GM18873 (cell line): Measurements from ENCODE around the gene MAP2K3.

Source experiments
- ATAC-seq: cut with Tn5 transposase; IDR thresholded peaks from one replicate; pipeline ENCODE4 v1.9.1; 2021; ENCODE audit warnings: mild to moderate bottlenecking, moderate library complexity, moderate number of reproducible peaks; ENCODE audit not compliant: unreplicated experiment, low FRiP score

MAP2K3 gene

DNA sequence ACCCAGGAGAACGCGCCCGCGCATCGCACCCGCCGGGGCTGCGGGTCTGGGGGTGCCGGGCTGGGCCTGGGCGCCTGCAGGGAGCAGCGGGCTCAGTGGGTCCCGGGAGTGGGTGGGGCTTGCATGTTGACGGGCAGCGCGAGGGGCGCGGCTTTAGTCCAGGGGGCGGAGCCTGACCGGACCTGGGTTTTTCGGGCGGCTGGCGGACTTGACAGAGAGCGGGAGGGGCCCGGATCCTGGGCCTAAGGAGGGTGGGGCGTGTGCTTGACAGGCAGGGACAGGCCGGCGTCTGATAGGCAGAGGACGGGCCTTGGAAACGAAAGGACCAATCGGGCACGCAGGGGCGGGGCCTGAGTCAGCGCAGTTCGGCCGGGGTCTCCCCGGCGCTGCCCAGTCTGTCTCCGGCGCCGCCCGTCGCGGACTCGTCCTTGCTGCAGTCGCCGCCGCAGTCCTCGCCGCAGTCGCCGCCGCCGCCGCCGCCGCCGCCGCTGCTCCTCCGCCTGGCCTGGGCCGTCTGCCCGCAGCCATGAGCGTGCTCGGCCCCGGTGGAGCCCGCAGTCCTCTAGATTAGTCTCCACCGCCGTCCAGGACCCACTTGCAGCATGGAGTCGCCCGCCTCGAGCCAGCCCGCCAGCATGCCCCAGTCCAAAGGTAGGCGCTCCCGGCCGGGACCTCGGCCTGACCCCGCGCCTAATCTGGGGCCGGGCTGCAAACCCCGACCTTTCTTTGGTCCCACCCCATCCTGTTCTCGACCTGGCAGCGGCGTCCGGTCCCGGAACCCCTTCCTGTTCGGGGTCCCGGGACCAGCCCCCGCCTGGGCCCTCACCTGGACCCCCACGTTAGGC lies at the start of gene MAP2K3:
TSS of gene MAP2K3 (plus strand) at position 393 of the 845 bp plus-strand sequence. CDS start at position 603, 210 bp downstream.
- ATAC-seq, result peak; percentile 69

DNA sequence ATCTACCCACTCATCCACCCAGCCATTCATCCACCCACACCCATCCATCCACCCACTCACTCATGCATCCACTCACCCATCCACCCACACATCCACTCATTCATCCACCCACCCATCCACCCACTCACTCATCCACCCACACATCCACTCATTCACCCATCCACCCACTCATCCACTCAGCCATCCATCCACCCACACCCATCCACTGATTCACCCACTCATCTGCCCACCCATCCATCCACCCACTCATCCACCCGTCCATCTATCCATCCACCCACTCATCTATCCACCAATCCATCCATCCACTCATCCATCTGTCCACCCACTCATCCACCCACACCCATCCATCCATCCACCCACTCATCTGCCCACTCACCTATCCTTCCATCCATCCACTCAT lies 48.6 kb upstream of the MAP2K3 start:
- ATAC-seq, result no peak

DNA sequence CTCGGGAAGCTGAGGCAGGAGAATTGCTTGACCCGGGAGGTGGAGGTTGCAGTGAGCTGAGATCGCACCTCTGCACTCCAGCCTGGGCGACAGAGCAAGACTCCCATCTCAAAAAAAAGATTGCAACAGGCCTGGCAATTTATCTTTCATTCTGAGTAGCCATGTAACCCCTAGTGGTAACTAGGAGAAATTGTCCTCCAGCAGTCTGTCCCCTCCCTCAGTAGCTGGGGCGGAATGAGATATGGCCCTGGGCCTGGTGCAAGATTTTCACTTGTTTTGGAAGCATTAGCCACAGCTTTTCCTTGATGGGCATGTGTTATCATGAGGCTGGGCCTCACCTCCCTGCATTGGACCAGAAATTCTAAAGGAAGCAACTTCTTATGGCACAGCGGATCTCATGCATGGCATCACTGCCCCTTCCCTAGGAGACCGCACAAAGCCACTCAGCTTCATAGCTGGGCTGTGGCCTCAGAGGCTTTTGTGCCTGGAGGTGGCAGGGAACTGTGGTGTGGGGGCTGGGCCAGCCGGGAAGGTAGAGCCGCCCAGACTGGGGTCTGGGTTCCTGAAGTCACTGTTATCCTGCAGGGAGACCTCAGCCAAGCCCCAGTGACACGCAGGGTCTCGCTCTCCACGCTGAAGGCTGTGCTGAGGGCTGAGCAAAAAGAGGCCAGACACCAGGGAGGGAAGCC lies 44.7 kb upstream of the MAP2K3 start:
- no peak for ATAC-seq

DNA sequence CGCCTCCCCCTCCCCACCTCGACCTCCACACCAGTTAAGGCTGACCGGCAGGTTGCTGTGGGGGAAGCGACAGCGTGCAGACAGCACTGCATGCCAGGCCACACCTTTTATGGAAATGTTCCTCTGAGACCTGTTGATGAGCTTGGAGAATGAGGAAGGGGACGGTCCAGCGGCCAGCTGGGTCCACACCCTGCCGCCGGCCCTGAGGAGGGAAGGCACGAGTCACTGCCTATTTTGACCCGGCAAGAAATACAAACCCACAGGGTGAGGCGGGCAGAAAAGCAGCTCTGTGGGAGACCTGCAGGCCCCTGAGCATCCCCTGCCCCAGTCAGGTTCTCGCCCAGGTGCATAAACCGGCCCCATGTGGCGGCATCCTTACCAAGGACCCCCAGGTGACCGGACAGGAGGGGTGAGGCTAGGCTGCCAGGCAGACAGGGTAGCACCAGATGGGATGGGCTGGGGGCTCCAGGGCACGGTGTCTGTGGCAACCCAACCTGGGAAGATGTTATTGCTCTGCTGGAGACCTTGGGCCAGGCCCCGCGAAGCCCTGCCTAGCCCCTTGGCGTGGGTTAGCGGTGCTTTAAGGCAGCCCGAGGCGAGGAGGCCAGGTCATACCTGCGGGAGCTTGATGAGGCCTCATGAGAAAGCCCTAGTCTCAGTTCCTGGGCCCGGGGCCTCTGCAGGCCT lies 44.0 kb upstream of the MAP2K3 start:
- no peak for ATAC-seq

DNA sequence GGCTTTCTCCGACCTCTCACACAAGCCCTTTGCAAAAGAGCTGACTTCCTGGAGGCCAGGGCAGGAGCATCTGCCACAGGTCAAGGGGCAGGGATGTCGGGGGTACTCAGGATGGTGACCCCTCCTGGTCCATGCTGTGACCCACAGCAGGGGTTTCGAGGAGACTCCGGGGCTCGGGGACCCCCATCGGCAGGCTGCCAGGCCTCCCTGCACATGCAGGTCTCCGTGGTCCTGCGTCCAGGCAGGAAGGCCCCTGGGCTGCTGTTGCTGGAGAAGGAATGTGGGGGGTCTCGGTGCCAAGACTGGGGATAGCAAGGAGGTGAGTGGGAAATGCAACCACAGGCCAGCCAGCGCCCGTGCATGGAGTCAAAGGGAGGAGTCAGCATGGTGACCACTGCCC lies 42.9 kb upstream of the MAP2K3 start:
- no peak for ATAC-seq

DNA sequence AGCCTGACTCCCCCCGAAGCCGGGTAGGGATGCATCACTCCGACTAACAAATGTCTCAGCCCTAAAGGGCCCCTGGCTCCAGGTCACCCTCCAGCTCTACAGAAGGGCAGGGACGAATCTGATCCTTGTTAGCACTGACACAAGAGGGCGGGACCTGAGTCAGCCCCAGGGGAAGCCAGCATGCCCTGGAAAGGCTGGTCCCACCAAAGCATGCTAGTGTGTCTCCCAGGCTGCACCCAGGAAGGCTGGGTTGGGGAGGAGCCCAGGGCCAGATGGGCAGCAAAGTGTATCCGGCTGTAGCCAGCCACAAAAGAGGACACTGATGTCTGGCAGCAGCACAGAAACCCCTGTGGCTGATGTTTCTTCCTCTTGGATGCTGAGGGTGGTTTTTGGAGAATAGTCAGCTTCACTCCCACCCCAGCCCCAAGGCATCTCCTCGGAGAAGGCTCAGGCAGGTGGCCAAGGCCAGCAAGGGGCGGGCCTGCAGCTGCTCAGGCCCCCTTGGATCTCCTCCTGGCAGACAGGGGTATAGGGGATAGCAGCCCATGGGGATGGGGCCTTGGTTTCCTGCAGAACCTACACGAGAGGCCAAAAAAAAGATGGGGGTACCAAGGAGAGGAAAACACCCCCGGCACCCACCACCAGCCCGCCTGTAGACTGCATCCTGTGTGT lies 42.3 kb upstream of the MAP2K3 start:
- no peak for ATAC-seq

DNA sequence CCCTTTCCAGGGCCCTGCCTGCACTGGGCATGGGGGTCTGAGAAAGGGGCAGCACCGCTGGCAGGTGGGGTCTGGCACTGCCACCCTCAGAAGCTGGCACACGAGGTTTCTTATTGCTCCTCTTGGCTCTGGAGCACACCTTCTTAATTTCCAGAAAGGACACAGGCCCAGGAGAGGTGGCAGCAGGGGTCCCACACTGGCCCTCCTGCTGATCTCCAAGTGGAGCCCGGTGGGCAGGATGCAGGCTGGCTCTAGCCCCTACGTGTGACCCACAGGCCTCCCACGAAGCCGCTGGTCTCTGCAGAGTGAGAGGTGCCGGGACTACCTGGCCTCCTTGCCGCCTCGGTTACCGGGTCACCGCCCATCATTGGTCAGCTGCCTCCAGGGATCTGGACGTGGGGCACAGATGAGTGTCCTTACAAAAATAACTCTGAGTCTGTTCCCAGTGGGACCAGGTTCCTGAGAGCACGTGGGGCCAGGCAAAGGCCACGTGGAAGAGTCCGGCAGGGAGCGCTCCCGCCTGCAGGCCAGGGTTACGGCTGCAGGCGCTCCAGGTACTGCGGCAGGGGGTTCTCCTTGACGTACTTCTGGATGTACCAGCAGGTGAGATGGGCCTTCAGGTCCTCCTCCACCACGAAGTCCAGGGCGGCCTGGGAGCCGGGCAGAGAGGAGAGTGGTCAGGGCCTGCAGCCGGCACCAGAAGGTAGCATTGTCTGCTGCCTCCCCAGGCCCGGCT lies 41.6 kb upstream of the MAP2K3 start:
- ATAC-seq, result no peak

DNA sequence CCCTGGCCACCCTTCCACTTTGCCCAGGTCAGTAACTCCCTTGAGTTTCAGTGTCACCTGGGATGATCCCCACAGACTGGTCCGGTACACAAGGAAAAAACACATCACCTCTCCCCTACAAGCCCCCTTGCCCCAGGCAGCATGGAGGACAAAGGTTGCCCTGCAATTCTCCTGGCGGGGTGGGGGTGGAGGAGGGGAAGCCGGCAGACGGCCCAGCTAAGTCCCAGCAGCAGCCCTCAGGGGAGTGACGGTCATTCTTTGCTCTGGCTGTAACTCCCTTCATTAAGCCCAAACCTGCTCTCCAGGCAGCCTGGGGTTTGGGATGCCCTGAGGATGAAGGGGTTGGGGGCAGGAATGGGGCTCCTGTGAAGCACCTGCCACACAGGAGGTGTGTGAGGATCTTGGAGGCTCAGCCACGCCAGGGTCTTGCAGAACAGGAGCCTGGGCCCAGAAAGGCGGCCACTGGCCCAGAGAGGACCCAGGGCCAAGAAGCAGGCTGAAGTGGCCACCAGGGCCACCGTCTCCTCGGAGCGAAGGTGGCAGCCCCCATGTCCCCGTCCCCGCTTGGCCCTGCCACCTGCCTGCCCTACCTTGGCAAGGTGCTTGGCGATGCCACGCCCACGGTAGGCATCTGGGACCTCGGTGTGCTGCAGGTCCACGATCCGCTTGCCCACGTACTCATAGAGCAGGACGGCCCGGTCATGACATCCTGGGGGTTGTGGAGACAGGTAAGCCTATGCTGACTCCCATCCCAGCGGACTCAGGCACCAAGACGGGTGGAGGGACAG lies 40.8 kb upstream of the MAP2K3 start:
- no peak for ATAC-seq

DNA sequence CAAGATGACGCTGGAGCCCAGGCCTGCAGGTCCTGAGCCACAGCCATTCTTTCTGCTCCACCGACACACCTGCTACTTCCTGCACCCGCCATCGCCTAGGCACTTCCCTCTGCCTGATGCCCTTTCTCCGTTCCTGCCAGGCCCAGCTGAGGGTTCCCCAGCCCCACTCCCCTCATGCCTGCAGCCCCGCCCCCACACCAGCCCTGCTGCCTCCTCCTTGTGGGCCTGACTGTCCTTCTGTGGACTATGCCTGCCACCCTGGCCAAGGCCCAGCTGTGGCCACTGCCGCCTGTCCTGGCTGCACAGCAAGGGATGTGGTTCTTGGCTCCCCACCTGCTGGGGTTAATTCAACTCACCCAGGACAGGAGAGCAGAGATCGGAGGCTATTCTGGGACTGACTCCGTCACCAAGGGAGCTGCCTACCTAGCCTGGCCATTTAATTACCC lies 38.8 kb upstream of the MAP2K3 start:
- ATAC-seq, result no peak

DNA sequence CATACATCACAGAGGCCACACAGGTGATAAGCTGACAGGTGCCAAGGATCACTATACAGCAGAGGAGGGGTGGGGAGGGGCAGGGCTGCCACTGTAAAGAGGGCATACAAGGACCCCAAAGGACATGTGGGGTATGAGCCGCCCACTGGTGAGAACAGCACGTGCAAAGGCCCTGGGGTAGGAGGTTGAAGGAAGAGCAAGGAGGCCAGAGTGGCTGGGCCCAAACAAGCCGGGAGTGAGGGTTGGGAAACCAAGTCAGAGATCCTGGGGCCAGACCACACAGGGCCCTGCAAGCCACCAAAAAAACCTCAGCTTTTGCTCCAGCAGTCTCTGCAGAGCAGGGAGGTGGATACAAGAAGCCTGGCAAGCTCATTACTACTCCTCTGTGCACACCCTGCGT lies 37.8 kb upstream of the MAP2K3 start:
- no peak for ATAC-seq

DNA sequence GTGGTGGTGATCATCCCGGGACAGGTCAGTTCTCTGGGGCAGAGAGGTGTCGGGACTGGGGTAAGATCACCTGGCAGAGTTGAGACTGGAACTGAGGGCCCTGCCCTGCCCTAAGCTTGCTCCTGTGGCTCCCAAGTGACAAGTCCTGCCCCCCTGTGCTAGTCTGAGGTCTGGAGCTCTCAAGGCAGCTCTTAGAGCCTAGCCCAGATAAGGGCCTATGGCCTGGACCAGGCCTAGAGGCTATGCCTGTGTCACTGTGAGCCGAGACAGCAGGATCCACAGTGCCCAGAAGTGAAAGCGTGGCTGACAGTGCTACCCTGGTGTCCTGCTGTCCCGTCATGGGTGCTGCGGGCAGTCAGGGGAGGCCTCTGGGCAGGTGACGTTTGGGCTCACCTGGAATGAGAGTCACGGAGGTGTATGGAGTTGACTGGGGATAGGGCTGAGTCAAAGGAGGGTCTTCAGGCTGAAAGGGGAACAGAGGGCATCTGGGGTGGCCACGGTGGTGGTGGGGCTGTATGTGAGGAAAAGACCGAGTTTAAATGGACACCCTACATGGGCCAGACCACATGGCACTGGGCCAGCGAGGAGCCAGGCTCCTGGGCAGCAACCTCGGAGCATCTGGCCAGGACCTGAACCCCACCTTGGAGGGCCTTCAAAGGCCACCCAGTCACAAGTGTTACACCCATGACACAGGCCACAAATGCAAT lies 36.8 kb upstream of the MAP2K3 start:
- ATAC-seq, result no peak

DNA sequence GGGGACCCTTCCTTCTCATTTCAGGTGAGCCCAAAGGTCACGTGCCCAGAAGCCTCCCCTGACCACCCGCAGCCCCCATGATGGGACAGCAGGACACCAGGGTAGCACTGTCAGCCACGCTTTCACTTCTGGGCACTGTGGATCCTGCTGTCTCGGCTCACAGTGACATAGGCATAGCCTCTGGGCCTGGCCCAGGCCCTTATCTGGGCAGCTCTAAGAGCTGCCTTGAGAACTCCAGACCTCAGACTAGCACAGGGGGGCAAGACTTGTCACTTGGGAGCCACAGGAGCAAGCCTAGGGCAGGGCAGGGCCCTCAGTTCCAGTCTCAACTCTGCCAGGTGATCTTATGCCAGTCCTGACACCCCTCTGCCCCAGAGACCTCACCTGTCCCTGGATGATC lies 36.0 kb upstream of the MAP2K3 start:
- no peak for ATAC-seq

DNA sequence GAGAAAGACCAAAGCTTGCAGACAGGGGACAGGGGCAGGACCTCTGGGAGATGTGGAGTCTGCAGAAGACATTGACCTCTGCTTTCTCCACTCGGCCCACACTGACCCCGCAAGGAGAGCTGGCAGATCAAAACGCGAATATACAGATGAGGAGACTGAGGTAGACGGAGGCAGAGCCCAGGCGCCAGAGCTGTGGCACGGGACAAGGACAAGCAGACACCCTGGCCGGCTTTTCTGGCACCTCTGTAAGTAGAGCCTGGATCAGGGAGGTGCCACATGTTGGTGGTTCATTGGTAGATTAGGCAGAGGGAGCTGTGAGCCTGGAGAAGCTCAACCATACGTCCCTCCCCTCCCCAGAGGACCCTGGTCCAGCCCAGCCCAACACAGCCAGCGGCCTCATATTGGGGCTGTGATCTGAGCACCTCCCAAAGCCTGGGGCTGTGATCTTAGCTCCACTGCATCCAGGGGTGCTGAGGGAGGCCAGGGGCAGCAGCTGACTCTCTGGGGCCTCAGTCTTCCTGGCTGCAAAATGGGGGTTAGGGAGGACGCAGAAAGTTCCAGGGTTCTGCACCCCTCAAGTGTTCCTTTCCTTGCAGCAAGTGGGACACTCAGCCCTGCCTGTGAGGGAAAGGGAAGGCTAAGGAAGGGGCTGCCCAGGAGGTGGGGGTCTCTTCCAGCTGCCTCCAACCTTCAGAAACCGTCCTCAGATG lies 35.3 kb upstream of the MAP2K3 start:
- no peak for ATAC-seq

DNA sequence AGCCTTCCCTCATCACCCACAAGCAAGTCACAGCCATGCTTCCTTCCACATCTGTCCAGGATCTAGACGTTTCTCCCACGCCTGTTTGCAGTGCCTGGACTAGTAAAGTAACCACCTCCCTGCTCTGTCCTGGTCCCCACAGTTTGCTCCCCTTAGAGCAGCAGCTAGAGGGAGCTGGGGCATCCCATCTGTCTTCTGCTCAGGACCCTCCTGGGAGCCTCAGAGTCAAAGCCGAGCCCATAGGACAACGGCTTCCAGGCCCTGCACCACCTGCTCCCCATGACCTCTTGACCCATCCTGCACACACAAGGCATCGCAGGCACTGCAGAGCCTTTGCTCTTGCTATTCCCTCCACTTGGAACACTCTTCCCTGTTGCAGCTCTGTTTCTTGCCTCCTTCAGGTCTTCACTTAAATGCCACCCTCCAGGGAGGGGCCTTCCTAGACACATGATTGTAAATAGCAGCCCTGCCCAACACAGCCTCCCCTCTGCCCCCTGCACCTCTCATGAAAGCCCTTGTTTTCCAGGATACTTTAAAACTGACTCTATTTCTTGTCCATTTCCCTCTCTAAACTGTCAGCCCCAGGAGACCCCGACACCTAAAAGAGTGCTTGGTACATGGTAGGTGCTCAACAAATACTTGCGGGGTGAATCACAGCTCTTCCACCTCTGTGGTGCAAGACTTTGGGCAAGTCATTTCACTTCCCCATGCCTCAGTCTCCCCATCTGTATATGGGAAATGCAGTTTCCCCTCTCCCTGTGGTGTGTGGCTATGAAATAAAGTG lies 34.4 kb upstream of the MAP2K3 start:
- no peak for ATAC-seq

DNA sequence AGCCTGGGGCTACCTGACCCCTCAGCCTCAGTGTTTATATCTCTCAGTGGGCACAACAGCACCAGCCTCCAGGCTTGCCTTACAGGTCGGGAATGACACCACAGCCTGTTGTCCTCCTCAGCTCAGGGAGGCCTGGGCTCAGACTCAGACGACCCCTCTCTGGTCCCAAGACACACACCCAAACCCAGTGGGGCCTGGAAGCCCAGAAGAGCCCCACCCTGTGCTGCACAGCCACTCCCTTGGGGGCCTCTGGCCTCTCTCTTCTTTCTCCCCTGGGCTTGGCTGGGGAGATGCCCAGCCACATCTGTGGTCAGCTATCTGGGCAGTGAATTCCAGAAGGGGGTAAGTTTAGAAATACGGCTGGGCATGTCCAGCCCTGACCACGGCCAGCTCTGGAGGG lies 33.7 kb upstream of the MAP2K3 start:
- no peak for ATAC-seq

DNA sequence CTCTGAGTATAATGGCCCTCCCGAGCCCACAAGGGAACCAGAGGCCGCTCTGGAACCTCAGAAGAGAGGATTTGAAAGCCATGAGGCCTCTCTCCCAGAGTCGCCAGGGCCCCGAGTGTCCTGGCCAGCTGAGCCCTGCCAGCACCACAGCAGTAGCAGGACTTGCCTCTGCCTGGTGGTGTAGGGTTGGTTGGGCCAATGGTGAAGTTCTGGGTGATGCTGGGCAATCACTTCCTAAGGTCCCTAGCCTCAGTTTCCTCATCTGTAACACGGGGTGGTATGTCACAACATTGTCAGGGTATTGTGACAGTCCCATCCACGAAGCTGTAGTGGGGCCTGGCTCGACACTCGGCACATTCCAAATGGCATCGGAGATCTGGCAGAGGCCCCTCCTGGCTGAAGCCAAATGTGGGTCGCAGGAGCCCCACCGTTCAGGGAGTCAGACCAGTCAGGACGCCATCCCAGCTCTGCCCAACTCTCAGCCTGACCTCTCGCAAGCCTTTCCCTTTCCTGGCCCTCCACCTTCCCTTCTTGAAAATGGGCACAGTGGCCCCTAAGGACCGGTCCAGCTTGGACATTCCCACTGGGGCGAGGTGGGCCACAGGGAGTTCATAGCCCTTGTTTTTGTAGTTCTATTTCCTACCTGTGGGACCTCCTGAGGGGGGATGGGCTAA lies 33.0 kb upstream of the MAP2K3 start:
- ATAC-seq, result no peak

DNA sequence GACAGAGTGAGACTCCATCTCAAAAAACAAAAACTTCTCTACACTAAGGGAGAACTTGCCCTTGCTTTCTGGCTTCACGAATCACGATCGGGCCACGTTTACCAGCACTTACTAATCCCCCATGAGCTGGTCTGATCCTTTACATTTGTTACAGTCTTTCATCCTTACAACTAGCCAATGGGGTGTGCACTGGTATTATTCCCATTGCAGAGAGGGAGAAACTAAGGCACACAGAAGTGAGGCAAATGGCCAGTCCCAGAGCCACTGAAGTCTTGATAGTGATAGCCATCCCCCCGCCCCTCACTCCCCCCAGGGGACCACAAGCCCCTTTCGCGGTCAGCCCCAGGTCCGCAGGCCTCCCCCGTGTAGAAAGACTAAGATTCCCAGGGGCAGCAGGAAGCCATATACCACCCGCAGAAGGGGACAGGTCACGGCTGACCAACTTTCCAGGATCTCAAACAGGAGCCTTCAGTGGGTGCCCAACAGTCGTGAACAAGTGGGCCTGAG lies 32.2 kb upstream of the MAP2K3 start:
- ATAC-seq, result no peak
